Measurements from ENCODE around the gene LDHA. TPM values are rescaled to one million over a fixed set of nuclear protein-coding genes. Genes with fewer than 3 reads are reported as not detected.

The LDHA gene
- total RNA-seq, 1 experiment from 2014 or later: 721 TPM

DNA sequence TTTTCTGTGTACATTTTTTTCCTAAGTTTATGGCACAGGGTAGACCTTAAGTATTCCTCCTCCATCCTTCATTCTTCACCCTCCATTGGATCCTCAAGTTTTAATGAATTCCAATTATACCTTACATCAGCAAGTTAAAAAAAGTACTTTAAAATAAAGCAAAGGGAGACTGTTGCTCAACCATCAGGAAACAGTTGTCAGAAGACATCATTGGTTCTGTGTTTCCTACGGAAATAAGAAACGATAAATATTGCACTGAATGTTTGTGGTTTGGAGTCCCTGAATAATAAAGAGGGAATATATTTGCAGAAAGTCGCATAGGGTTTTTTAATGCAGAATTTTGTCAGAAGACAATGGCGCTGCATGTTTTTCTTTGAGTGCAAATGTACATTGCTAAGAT is 28.1 kb upstream of the LDHA start:
- no TSS peak for BruUV-seq (replicated peaks)
- CTCF ChIA-PET: no interaction called here
- TF ChIP-seq, protein P1, sequence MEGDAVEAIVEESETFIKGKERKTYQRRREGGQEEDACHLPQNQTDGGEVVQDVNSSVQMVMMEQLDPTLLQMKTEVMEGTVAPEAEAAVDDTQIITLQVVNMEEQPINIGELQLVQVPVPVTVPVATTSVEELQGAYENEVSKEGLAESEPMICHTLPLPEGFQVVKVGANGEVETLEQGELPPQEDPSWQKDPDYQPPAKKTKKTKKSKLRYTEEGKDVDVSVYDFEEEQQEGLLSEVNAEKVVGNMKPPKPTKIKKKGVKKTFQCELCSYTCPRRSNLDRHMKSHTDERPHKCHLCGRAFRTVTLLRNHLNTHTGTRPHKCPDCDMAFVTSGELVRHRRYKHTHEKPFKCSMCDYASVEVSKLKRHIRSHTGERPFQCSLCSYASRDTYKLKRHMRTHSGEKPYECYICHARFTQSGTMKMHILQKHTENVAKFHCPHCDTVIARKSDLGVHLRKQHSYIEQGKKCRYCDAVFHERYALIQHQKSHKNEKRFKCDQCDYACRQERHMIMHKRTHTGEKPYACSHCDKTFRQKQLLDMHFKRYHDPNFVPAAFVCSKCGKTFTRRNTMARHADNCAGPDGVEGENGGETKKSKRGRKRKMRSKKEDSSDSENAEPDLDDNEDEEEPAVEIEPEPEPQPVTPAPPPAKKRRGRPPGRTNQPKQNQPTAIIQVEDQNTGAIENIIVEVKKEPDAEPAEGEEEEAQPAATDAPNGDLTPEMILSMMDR (IDR thresholded peaks at IDR 0.05; ENCODE audit: unreplicated experiment): no peak
- Mint-ChIP-seq H3K36me3 (ENCODE audit: insufficient read depth, unreplicated experiment) (peaks cover 27% of the 10 kb centered on the region), H3K27ac (ENCODE audit: unreplicated experiment) (no peak overlapping the region), H3K9me3 (ENCODE audit: low read depth, unreplicated experiment) (no peaks in the 10 kb centered on the region), H3K4me1 (ENCODE audit: low read depth, unreplicated experiment) (no peaks in the 10 kb centered on the region), H3K27me3 (ENCODE audit: unreplicated experiment) (no peaks in the 10 kb centered on the region), H3K4me3 (ENCODE audit: low read depth, unreplicated experiment) (no peak overlapping the region)
- DNase-seq: no peak
- intact Hi-C loops (cut with micrococcal nuclease; ENCODE audit: unreplicated experiment): no loop called here

DNA sequence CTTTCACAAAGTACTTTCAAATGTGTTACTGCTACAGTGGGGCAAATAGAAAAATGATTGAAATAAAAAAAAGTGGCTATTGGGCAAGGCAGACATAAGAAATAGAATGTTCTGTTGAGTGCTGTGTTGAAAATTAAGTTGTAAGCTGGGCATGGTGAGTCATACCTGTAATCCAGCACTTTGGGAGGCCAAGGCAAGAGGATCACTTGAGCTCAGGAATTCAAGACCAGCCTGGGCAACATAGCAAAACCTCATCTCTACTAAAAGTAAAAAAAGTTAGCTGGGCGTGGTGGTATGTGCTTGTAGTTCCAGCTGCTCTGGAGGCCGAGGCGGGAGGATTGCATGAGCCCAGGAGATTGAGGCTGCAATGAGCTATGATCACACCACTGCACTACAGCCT is 26.9 kb upstream of the LDHA start:
- intact Hi-C loops (cut with micrococcal nuclease; ENCODE audit: unreplicated experiment): no loop called here
- no TSS peak for BruUV-seq (replicated peaks)
- Mint-ChIP-seq H3K27me3 (ENCODE audit: unreplicated experiment) (no peaks in the 10 kb centered on the region), H3K27ac (ENCODE audit: unreplicated experiment) (no peak overlapping the region), H3K9me3 (ENCODE audit: low read depth, unreplicated experiment) (no peaks in the 10 kb centered on the region), H3K4me3 (ENCODE audit: low read depth, unreplicated experiment) (no peak overlapping the region), H3K36me3 (ENCODE audit: insufficient read depth, unreplicated experiment) (peaks cover 26% of the 10 kb centered on the region), H3K4me1 (ENCODE audit: low read depth, unreplicated experiment) (no peaks in the 10 kb centered on the region)
- CTCF ChIA-PET: interaction anchor here (0.7 kb wide), 1 partner anchor 330 kb away, joined by 3 read pairs; no protein-coding TSS in a partner anchor
- DNase-seq: no peak
- TF ChIP-seq, protein P1 (IDR thresholded peaks at IDR 0.05; ENCODE audit: unreplicated experiment): no peak

DNA sequence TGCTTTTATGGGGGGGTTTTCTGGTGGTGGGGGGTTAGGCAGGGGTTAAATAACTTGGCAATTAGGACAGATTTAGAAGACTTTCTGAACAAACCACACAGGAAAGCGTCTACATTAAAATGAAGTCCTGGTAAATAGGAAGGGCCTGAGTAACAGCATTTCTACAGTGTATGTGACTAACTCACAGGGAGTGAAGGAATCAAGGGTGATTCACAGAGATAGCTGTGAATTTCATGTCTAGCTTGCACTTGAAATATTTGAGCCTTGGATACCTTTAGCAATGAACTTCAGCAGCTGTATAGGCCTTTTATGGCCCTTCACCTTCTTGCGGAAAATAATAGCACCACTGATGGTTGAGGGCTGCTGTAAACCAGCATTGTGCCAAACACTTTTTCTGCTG is 26.1 kb upstream of the LDHA start:
- BruUV-seq (replicated peaks): no TSS peak
- intact Hi-C loops (cut with micrococcal nuclease; ENCODE audit: unreplicated experiment): no loop called here
- Mint-ChIP-seq H3K27ac (ENCODE audit: unreplicated experiment) (no peak overlapping the region), H3K27me3 (ENCODE audit: unreplicated experiment) (no peaks in the 10 kb centered on the region), H3K36me3 (ENCODE audit: insufficient read depth, unreplicated experiment) (peaks cover 26% of the 10 kb centered on the region), H3K4me1 (ENCODE audit: low read depth, unreplicated experiment) (no peaks in the 10 kb centered on the region), H3K4me3 (ENCODE audit: low read depth, unreplicated experiment) (no peak overlapping the region), H3K9me3 (ENCODE audit: low read depth, unreplicated experiment) (no peaks in the 10 kb centered on the region)
- DNase-seq: no peak
- TF ChIP-seq, protein P1 (IDR thresholded peaks at IDR 0.05; ENCODE audit: unreplicated experiment): no peak
- CTCF ChIA-PET: interaction anchor here (0.5 kb wide), 1 partner anchor 153 kb away, joined by 4 read pairs; no protein-coding TSS in a partner anchor

DNA sequence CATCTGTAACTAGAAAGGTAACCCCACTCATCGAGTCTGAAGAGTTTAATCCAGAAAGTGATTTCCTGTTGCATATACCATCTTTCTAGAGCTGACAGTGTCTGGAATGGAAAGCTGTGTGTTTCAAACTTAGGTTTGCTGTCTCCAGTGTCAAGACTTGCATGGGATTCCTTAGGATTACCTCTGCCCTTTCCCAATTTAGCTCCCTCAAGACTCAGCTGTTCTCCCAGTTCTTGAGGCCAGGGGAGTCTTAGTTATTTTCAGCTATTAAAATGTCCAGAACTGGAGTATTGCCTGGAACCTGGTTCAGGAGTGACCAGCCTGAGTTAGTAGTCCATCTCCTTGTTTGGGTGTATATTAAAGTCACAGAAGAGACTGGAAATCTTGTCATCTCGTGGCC is 25.0 kb upstream of the LDHA start:
- Mint-ChIP-seq H3K4me3 (ENCODE audit: low read depth, unreplicated experiment) (no peak overlapping the region), H3K27ac (ENCODE audit: unreplicated experiment) (no peak overlapping the region)
- no TSS peak for BruUV-seq (replicated peaks)

More for the DNA sequence above, 25.0 kb upstream of the LDHA start:
- DNase-seq: no peak
- CTCF ChIA-PET: no interaction called here
- intact Hi-C loops (cut with micrococcal nuclease; ENCODE audit: unreplicated experiment): no loop called here
- Mint-ChIP-seq H3K27me3 (ENCODE audit: unreplicated experiment) (no peaks in the 10 kb centered on the region), H3K9me3 (ENCODE audit: low read depth, unreplicated experiment) (no peaks in the 10 kb centered on the region), H3K4me1 (ENCODE audit: low read depth, unreplicated experiment) (no peaks in the 10 kb centered on the region), H3K36me3 (ENCODE audit: insufficient read depth, unreplicated experiment) (peaks cover 26% of the 10 kb centered on the region)
- TF ChIP-seq, protein P1 (IDR thresholded peaks at IDR 0.05; ENCODE audit: unreplicated experiment): no peak

All from Calu3 (cell line).